GM12801 (cell line): ENCODE measurements around the gene ZMIZ1.
A peak's percentile ranks its signal among the peaks of the same experiment; 100 is the strongest.

ENCODE experiments used
- TF ChIP-seq, protein P1 (sequence below): IDR thresholded peaks from one replicate; pipeline ENCODE4 v1.5.1; 2011; ENCODE audit warnings: control low read depth; ENCODE audit not compliant: insufficient read length; ENCODE audit errors: extremely low read depth

ZMIZ1 gene

GRCh38 chr10:79191951-79192676, 123.3 kb downstream of the ZMIZ1 start:
- TF ChIP-seq, protein P1, sequence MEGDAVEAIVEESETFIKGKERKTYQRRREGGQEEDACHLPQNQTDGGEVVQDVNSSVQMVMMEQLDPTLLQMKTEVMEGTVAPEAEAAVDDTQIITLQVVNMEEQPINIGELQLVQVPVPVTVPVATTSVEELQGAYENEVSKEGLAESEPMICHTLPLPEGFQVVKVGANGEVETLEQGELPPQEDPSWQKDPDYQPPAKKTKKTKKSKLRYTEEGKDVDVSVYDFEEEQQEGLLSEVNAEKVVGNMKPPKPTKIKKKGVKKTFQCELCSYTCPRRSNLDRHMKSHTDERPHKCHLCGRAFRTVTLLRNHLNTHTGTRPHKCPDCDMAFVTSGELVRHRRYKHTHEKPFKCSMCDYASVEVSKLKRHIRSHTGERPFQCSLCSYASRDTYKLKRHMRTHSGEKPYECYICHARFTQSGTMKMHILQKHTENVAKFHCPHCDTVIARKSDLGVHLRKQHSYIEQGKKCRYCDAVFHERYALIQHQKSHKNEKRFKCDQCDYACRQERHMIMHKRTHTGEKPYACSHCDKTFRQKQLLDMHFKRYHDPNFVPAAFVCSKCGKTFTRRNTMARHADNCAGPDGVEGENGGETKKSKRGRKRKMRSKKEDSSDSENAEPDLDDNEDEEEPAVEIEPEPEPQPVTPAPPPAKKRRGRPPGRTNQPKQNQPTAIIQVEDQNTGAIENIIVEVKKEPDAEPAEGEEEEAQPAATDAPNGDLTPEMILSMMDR = no peak

- TF ChIP-seq, protein P1 = no peak
Measured at GRCh38 chr10:79192677-79193003, 123.9 kb downstream of the ZMIZ1 start.

GRCh38 chr10:79193694-79194382, 125.1 kb downstream of the ZMIZ1 start:
- TF ChIP-seq, protein P1 = no peak

DNA sequence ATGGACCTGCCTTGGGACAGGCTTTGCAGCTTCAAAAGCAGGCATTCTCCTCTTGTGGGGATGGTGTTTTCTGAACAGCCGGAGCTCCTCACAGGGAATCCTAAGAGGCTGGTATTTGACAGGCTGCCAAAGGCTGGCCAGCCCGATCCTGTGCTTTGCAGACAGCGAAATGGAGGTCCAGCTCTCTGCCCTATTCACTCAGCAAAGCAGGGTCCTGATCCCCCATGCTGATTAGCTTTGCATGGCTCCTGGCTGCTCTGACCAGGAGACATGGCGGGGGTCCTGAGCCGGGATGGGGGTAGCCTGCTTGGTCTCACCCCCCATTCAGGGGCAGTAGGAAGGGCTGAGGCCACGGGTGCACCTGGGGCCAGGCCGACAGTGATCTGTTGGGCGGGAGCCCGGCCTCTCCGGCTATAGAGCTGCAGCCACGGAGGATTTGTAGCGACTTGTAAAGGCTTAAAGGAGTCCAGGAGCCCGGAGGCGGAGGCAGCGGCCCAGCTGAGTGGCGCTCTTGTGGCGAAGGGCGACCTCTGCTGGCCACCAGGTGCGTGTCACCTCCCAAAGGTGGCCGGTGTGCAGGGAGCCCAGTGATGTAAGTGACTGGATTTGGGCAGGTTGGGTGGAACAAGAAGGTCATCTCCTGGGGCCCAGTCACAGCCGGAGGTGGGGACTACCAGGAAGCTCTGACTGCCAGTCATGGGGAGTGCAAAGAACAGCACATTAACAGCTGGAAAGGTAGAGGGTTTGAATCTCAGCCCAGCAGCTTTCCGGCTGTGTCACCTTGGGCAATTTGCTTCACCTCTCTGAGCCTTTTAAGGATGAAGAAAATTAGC, 126.5 kb downstream of the ZMIZ1 start:
- TF ChIP-seq, protein P1 = peak; percentile 15

- TF ChIP-seq, protein P1 = no peak
Measured at GRCh38 chr10:79196470-79197461, 128.0 kb downstream of the ZMIZ1 start.

- TF ChIP-seq, protein P1 = no peak
Measured at GRCh38 chr10:79197558-79197957, 128.8 kb downstream of the ZMIZ1 start.
